Measurements from ENCODE around the gene SPECC1.
"Not testable (repeated sequence)": the region's sequence is repeated elsewhere in the genome, so short reads cannot be mapped to it uniquely, and the experiment has no call there.

Gene SPECC1

DNA sequence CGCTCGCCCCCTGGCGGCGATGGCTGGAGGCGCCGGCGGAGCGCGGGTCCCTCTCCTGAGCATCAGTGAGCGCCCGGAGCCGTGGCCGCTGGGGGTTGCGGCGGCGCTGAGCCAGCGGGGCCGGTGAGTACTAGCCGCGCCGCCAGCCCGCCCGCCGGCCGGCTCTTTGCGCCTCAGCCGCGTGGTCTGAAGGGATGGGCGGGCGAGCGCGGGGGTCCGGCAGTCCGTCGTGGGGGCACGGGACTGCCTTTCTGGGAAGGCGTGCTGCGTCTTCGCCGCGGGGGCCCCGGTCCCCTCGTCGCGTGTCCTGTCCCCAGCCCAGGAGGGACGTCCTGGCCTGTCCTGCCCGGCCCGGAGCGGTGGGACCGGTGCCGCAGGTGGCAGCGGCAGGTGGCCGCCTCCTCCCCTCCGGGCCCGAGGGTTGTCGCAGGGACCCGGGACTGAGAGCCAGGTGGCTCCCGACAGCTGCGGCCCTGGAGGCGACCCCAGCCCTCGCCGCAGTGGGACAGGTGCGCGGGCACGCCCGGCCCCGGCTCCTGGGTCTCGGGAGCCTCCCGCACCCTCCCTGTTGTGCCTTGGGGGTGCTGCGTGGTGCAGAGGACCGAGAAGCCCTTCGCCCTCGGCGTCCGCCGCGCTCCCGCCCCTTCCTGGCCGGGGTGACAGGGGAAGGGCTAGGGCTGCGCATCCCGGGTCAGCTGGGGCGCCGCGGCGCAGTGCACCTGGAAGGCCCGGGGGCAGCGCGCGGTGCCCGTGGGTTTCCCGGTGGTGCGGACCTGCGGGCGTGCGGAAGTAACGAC lies at the start of gene SPECC1:
SPECC1 (plus strand) TSS at position 58 of the 797 bp plus-strand sequence. CDS start 87,293 bp downstream, outside the sequence.
- DNase-seq (ENCODE audit: low read depth, low spot score) = peak; percentile 28

GRCh38 chr17:19962954-19963353 lies 46.2 kb upstream of the SPECC1 start:
- DNase-seq (ENCODE audit: low read depth, low spot score) = not testable (repeated sequence)

- no peak for DNase-seq (ENCODE audit: low read depth, low spot score)
These were observed 36.0 kb upstream of the SPECC1 start for GRCh38 chr17:19973156-19973555.

- no peak for DNase-seq (ENCODE audit: low read depth, low spot score)
These were observed 33.6 kb upstream of the SPECC1 start for GRCh38 chr17:19975601-19976000.

- peak; percentile 56 for DNase-seq (ENCODE audit: low read depth, low spot score)
These were observed 31.6 kb upstream of the SPECC1 start, which contains the start of gene AKAP10 for GRCh38 chr17:19977293-19978208. Gene AKAP10 (minus strand): TSS chr17:19977828. CDS start chr17:19977679, 149 bp downstream.

DNA sequence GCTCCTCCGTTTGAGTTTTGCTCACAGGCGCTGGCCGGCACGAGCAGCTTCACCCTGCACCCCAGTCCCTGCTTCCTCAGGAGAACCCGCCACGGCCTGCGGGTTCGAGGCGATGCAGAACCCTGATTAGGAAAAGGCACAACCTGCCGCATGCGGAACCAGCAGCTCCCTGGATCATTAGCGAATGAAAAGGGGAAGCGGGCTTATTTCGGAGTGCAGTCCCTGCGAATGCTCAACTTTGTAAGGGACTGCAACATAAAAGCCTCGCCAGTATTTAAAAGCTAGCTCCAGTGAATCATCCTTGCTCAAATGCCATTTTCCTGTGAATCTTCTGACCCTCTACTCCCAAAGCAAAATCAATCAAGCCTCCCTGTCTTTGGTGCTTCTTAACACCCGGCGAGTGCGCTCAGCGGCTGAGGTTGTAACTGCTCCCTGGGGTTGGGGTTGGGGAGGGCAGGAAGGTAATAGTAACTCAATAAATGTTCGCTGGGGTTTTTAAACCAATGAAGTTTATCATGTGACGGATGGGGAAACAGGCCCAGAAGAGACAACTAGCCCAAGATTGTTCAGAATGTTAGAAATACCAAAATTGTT lies 30.9 kb upstream of the SPECC1 start:
- no peak for DNase-seq (ENCODE audit: low read depth, low spot score)

DNA sequence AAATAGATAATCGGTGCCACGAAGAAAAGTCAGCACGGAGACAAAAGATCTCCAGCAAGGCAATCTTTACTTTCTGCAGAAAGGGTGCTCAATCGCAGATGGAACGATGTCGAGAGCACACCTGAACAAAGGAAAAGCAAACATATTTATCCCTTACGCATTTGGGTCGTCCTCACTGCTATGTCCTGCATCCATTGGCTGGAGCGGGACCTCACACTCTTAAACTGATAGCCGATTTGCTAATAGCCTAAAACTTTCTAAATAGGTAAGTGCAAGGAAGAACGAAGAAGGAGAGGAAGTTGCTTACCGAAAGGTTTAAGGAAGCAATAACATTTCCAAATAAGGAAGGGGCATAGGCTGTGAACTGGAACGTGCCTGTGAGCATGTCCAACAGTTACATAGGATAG lies 30.4 kb upstream of the SPECC1 start:
- DNase-seq (ENCODE audit: low read depth, low spot score) = no peak

DNA sequence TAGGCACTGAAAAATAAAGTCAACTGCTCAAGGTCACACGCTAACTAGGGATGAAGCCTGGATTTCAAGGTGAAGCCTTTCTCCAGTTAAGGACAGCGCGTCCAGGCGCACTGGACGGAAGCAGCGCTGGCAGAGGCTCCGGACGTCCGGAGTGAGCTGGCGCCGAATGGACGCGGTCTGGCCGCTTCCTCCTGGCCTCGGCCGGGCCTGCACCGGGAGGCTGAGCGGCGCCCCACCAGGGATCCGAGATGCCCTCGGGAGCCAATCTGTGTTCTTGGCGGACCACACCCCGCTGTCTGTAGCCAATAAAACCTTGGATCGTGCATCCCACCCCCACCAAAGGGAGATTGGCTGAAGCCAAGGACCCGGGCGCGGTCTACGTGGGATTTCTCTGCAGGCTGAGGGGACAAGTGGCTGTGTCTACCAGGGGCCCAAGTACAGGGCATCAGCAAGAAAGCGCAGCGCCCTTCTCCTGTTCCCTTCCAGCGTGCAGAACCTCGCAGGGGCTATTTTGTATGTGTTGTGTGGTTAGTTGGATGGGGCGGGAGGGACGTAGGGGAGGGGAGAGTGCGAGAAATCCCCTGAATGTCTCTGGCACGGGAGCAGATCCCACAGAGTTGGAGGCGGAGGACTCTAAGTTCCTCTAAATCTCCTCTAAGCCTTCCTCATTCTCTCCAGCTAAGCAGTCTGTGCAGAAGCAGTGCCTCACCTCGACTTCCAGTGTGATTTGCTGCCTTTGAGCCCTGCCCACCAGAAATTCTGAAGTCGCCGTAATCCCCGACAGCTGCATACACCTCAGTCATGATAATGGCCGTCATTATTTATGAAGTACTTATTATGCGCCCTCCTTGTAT lies 29.0 kb upstream of the SPECC1 start:
- no peak for DNase-seq (ENCODE audit: low read depth, low spot score)

DNA sequence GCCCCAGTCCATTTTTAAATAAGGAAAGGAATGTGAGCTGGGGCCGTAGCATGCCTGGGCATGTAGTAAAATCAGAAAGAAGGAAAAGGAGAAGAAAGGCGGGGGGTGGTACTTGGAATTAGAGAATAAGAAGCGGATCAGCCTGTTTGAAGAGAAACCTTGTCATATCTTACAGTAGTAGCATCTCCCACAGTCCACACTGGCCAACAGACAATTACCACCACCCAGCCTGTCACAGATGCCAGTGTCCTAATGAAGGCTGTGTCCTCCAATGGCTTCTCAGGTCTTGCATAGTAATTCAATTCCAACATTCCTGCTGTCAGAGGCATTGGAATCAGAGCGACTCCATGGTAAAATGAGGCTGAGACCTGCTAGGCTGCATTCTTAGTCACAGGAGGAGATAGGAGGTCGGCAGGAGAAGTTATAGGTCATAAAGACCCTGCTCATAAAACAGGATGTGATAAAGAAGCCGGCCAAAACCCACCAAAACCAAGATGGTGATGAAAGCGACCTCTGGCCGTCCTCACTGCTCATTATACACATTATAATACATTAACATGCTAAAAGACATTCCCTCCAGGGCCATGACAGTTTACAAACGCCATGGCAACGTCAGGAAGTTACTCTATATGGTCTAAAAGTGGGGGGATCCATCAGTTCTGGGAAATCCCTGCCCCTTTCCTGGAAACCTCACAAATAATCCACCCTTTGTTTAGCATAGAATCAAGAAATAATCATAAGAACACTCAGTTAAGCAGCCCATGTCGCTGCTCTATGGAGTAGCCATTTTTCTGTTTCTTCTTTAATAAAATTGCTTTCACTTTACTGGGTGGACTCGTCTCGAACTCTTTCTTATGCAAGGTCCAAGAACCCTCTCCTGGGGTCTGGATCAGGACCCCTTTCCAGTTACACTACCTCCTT lies 22.0 kb upstream of the SPECC1 start:
- no peak for DNase-seq (ENCODE audit: low read depth, low spot score)

DNA sequence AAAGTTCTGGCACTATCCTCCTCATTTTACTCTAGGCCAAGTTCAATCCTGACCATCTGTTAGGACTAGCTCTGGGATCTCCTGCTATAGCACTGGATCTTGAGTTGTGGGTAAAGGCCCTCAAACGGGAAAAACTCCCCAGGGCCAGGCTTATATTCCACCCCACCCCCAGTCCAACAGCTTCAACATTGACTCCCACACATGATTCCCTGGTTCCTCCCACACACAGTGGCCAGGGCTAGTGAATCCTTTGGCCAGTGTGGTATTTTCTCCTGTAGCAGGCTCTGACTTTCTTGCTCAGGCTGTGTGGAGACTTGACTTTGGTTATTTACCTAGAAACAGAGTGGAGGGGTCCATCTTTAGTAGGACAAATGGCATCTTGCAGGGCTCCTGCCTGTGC lies 21.3 kb upstream of the SPECC1 start:
- no peak for DNase-seq (ENCODE audit: low read depth, low spot score)

- DNase-seq (ENCODE audit: low read depth, low spot score) = no peak
These were observed 17.8 kb upstream of the SPECC1 start for GRCh38 chr17:19991252-19991885.

DNA sequence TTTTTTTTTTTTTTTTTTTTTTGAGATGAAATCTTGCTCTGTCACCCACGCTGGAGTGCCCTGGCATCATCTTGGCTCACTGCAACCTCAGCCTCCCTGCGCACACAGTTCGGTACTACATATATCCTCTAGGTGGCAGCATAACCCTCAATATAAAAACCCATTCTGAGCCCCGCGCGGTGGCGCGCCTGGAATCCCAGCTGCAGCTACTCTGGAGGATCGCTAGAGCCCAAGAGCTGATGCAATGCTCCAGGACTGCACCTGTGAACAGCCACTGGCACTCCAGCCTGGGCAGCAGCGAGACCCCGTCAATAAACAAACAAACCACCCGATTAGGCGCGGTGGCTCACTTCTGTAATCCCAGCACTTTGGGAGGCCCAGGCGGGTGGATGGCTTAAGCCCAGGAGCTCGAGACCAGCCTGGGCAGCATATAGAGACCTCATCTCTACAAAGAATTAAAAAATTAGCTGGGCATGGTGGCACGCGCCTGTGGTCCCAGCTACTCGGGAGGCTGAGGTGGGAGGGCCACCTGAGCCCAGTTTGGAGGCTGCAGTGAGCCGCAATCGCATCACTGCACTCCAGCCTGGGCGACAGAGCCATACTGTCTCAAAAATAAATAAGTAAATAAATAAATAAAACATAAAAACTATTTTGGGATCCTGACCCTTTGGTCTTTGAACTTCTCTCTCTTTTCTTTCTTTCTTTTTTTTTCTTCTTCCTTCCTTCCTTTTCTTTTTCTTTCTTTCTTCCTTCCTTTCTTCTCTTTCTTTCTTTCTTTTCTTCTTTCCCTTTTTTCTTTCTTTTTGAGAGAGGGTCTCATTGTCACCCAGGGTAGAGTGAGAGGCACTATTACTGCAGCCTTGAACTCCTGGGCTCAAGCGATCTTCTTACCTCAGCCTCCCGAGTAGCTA lies 16.1 kb upstream of the SPECC1 start:
- peak; percentile 85 for DNase-seq (ENCODE audit: low read depth, low spot score)

GRCh38 chr17:19996086-19996485 lies 13.1 kb upstream of the SPECC1 start:
- no peak for DNase-seq (ENCODE audit: low read depth, low spot score)

GRCh38 chr17:19996502-19996901 lies 12.7 kb upstream of the SPECC1 start:
- no peak for DNase-seq (ENCODE audit: low read depth, low spot score)

GRCh38 chr17:20008242-20009051 lies 712 bp upstream of the SPECC1 start:
- no peak for DNase-seq (ENCODE audit: low read depth, low spot score)

DNA sequence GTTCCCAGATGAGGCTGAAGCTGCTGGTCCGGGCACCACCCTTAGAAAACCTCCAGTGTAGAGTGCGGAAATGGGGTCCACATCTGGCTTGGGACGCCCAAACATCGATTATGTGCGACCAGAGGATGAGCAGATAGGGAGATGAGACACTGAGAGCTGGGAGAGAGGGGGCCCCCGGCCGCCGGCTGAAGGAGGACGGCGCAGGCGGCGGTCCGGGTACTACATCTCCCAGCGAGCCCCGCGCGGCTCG lies 182 bp upstream of the SPECC1 start:
- DNase-seq (ENCODE audit: low read depth, low spot score) = no peak

DNA sequence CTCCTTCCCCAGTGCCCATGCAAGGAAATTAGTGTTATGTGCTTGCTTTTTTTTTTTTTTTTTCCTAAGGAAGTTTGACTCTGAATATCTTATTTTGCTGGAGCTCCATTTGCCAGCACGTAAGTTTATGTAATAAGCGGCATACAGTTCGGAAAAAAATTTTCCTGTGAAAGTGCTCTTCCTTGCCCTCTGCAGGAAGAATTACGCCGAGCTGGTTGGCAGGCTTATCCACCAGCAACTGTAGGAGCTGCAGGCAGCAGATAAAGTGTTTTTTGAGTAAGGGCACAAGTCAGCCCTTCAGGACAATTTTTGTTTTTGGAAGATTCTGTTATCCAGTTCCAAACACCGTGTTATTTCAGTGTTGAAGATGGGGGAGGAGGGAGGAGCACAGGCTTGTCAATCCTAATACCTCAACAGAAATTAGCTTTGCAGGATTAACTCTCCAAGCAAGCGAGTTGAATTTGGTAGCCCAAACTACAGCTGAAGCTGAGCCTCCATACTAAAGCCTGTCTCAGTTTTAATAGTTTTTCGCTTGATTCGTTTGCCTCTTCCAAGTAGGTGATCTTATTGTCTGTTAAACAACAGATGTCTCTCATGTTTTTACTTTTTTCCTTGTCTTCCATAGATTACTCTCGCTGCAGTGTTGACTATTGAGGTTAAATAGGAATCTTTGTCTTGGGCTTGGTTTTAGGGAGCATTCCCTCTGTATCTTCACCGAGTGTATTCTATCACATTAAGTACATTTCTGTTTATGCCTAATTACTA lies 1.1 kb downstream of the SPECC1 start:
- DNase-seq (ENCODE audit: low read depth, low spot score) = no peak
